GM12873 (cell line): ENCODE measurements around the gene TOP3B.

ENCODE experiments used
- TF ChIP-seq, protein P1 (sequence below): IDR thresholded peaks from 2 replicates; pipeline ENCODE4 v1.5.1; 2012; ENCODE audit warnings: low read depth, mild to moderate bottlenecking, moderate library complexity, low read length, control low read depth; ENCODE audit not compliant: insufficient read depth; ENCODE audit errors: missing control alignments

Gene TOP3B

DNA sequence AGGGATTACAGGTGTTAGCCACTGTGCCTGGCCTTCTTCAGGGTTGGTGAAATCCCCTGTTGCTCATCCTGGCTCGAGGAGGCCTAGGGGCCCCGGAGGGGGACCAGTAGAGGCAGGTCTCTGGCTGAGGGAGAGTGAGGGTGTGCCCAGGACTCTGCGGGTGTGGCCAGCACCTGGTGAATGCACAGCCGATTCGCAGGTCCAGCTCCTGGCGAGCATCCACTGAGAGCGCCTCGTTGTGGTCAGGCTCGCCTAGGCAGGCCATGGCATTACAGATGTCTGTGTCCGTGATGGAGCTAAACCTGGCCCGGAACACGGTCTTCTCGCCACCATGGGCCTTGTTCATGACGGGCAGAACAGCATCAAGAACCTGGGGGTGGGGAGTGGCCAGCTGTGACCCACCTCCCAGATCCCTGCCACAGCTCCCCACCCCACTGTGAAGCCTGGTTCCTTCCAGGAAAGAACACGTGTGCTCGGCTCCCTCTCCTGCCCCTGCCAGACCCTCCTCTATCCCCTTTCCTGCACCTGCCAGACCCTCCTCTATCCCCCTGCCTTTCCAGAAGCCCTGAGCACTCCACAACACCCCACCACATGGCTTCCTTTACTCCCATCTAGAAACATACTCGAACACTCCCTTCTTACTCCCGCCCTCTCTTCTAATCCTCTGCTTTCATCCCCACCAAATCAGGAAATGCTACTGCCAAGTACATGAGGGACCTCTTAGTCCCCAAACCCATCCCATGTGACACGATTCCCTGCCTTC, 12.4 kb downstream of the TOP3B start:
- TF ChIP-seq, protein P1, sequence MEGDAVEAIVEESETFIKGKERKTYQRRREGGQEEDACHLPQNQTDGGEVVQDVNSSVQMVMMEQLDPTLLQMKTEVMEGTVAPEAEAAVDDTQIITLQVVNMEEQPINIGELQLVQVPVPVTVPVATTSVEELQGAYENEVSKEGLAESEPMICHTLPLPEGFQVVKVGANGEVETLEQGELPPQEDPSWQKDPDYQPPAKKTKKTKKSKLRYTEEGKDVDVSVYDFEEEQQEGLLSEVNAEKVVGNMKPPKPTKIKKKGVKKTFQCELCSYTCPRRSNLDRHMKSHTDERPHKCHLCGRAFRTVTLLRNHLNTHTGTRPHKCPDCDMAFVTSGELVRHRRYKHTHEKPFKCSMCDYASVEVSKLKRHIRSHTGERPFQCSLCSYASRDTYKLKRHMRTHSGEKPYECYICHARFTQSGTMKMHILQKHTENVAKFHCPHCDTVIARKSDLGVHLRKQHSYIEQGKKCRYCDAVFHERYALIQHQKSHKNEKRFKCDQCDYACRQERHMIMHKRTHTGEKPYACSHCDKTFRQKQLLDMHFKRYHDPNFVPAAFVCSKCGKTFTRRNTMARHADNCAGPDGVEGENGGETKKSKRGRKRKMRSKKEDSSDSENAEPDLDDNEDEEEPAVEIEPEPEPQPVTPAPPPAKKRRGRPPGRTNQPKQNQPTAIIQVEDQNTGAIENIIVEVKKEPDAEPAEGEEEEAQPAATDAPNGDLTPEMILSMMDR: no peak

- TF ChIP-seq, protein P1: no peak
Measured at GRCh38 chr22:21968452-21969129, 14.0 kb downstream of the TOP3B start.

DNA sequence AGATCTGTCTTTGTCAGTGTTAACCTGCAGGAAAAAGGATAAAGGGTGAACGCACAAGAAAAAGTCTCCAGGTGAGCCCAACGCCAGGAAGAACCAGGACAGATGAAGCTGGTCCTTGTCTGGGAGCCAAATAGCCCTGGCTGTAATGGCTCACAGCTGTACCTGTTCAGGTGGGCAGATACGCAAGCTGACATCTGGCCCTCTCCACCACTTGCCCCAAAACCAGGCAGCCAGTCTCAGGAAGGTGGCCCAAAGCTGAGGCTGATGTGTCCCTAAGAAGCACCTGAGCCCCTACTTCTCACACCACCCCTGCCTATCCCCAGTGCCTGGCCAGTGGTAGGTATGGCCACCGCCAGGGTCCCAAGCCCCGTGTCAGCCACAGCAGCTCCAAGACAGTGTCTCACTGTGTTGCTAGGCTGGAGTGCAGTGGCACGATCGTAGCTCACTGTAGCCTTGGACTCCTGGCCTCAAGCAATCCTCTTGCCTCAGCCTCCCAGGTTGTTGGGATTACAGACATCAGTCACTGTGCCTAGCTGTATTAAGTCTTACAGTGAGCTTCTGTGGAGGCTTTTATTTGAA, 14.8 kb downstream of the TOP3B start:
- TF ChIP-seq, protein P1: no peak

DNA sequence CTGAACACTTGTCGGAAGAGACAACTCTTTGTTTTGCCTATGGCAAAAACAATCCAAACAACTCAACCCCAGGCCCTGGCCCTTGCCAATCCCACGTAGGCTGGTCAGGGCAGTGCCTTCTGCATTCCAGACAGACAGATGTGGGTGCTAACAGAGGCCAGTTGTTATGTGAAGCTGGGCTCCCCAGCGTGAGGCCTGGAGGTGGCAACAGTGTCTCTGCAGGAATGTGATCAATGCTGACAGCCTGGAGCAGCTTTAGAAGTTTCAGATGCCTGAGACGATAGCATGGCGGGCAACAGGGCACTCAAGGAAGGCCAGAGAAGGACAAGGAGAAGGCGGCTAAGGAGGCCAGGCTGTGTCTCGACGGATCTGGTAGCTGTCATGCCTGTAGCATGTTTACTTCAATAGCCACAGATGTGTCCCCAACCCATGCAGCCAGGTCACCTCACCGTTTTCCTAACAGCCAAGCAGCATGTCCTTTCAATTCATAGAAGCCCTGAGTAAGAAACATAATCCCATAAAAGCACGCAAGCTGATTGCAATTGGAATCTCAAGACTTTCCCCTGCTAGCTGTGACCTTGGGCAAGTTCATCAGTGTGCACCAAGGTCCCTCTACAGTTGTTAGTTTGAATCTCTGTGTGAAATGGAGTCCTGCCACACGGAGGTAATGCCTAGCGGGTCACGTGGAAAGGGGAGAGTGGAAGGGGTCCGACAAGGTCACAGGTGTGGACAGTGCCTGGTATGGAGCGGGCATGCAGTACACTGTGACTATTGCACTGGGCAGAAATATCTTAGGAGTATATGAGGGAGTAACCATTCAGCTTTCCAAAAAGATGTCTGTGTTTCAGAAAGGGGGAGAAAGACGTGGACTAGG, 15.7 kb downstream of the TOP3B start:
- TF ChIP-seq, protein P1: no peak

DNA sequence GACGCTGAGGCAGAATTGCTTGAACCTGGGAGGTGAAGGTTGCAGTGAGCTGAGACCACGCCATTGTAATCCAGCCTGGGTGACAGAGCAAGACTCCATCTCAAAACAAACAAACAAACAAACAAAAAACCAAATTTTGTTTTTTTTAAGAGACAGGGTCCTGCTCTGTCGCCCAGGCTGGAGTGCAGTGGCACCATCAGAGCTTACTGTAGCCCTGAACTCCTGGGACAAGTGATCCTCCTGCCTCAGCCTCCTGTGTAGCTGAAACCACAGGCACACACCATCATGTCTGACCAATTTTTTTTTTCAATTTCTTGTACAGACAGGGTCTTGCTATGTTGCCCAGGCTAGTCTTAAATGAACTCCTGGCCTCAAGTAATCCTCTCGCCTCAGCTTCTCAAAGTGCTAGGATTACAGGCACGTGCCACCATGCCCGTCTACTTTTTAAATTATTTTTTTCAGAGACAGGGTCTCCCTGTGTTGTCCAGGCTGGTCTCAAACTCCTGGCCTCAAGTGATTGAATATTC, 16.8 kb downstream of the TOP3B start:
- TF ChIP-seq, protein P1: no peak

DNA sequence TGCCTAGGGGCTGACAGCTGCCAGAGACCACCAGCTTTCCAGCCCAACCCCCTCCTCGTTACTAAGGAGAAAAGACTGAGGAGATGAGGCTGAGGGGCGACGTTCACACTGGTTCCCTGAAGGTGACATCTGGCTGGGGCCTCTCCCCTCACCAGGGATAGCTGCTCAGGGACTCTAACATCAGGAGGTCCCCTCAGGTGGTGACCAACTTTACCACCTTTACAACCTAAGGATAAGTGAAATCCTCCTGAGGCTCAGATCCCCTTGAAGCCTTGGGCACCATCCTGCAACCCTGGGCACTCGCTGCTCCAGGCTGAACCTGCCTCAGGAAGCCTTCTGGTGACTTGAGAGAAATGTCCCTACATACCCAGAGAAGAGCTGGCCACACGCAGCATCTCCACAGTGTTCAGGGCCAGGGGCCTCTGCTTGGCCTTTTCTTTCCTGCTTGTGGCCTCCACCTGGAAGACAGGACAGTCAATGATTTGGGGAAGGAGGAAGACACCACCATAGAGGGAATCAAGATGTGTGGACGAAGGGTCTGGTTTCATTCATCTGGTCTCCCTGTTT, 17.6 kb downstream of the TOP3B start:
- TF ChIP-seq, protein P1: no peak
